Right cardiac atrium (tissue), 5 donors: ENCODE results near the gene CASP8AP2. TPM values are rescaled to one million over a fixed set of nuclear protein-coding genes. Genes with fewer than 3 reads are reported as not detected.
"Not testable (repeated sequence)": the region's sequence is repeated elsewhere in the genome, so short reads cannot be mapped to it uniquely, and the experiment has no call there.

Experiments
- ATAC-seq, 2 donors: fragments of 200-7000 bp; cut with Tn5 transposase; one replicate each; pipeline versions ENCODE4 v1.8.0 to v1.9.1; 2020; ENCODE audit warnings: moderate library complexity in 2 of 2, mild to moderate bottlenecking in 1 of 2
- DNase-seq, 3 donors: peaks; one replicate each; pipeline ENCODE4 v3.0.0-alpha.2; 2020
- H3K27ac ChIP-seq: one replicate; pipeline ENCODE4 v1.5.1; 2013; ENCODE audit warnings: mild to moderate bottlenecking, low read length, control low read depth, moderate library complexity
- H3K27me3 ChIP-seq: one replicate; pipeline ENCODE4 v1.6.1; 2013; ENCODE audit not compliant: control insufficient read depth, insufficient read depth
- H3K4me1 ChIP-seq: one replicate; pipeline ENCODE4 v1.6.1; 2013; ENCODE audit warnings: low read length; ENCODE audit not compliant: control insufficient read depth, insufficient read depth
- H3K4me3 ChIP-seq: one replicate; pipeline ENCODE4 v1.5.1; 2013; ENCODE audit warnings: low read length, control low read depth
- H3K9me3 ChIP-seq: one replicate; pipeline ENCODE4 v1.6.1; 2013; ENCODE audit warnings: low read length; ENCODE audit not compliant: control insufficient read depth
- WGBS: extraction: QIAGEN DNeasy Blood & Tissue Kit; methylation state at CpG from one replicate; pipeline ENCODE4 v1.1.7; 2013; 5-methylcytosine and 5-hydroxymethylcytosine counted together
- intact Hi-C, 4 donors: fragments of 100-400 bp; cut with DNase I; formaldehyde crosslinking; loops; one replicate each; pipeline versions ENCODE4 v1.11.0 to v1.14.0; 2022 to 2023
- polyA plus RNA-seq: library from polyadenylated mRNA; stranded (reverse); fragments of 200-250 nt; gene quantifications from one replicate; pipeline ENCODE4 v1.2.3, GENCODE V29; 2013
- total RNA-seq, 4 donors: library from RNA; stranded (reverse); fragmentation: NEBNext Ultra II Directional; extraction: Animal tissue kit (Norgen Biotek cat#: 25700); gene quantifications; one replicate each; pipeline ENCODE4 v1.2.1, GENCODE V29; 2021
- donor health status: healthy with polysubstance abuse.
- donor health status: DM: no; HTN: yes; CAD: no.
- donor health status: DM: no; HTN: no; CAD: no.
- donor health status: DM: no; HTN: yes; CAD: no; lungs with severe emphysema.
- donor health status: DM: yes; HTN: yes; CAD: no.

CASP8AP2 gene
- total and polyA plus RNA-seq, 5 donors = 5.0 to 16.0 (median 14.7) TPM

DNA sequence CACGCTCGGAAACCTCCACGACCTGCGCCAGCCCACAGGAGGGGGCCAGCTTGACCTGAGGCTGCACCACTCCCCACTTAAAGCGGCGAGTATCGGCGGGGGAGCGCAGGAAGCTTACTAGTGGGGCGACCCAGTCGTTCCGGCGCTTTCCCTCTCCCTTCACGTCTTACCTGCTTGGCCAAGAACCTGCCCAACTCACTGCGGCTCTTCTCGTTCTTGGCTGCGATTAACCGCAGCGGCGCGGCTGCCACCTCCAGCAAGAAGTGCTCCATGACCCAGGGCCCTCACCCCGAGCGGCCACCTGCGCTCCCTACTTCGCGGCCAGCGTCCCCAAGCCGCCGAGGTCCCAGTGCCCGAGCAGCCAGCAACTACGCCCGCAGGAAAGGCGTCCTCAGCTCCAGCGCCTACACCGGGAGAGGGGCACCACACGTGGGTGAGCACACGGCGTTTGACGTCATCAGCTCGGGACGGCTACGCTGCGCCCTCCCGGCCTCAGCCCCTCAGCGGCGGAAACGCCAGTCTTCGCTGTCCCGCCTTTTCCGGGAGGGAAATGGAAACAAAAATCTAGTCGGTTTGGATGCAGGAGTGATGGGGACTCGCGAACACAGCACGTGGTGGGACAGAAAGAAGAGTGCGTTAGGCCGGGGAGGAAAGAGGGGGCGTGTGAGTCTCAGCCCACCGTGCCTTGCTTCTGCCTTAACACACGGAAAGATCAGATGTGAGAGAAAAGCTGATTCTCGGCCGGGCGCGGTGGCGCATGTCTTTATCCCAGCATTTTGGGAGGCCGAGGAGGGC lies 10.1 kb upstream of the CASP8AP2 start, which contains the start of gene MDN1:
TSS of gene MDN1 (minus strand) at position 459 of the 795 bp plus-strand sequence. CDS start at position 272, 187 bp downstream.
- Histone ChIP-seq H3K4me3 (peak within 1 kb of the TSS; percentile 60), H3K4me1 (peaks cover 5% of the 10 kb centered on the region), H3K27ac (peak within 1 kb of the TSS; percentile 93), H3K9me3 (no peaks in the 10 kb centered on the region), H3K27me3 (no peaks in the 10 kb centered on the region)
- WGBS = under 1% methylated on average over 65 of the region's 65 CpGs
- intact Hi-C loops = no loop called here
- DNase-seq (peak; percentile 93 to 96 (median 95)), ATAC-seq (peak; percentile 100)

DNA sequence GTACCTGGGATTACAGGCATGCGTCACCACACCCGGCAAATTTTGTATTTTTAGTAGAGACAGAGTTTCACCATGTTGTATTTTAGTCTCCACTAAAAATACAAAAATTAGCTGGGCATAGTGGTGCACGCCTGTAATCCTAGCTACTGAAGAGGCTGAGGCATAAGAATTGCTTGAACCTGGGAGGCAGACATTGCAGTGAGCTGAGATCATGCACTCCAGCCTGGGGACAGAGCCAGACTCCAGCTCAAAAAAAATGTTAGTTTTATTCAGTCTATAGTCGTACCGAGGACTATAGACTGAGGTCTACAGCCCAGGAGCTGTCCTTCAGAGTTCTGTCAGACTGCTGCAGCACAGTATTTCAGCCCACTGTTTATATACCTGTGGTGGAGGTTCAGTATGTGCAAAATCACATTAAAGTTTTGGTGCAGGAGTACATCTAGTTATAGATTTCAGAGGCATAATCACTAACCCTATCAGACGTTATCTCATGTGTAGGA lies 3.6 kb upstream of the CASP8AP2 start:
- ATAC-seq = no peak

DNA sequence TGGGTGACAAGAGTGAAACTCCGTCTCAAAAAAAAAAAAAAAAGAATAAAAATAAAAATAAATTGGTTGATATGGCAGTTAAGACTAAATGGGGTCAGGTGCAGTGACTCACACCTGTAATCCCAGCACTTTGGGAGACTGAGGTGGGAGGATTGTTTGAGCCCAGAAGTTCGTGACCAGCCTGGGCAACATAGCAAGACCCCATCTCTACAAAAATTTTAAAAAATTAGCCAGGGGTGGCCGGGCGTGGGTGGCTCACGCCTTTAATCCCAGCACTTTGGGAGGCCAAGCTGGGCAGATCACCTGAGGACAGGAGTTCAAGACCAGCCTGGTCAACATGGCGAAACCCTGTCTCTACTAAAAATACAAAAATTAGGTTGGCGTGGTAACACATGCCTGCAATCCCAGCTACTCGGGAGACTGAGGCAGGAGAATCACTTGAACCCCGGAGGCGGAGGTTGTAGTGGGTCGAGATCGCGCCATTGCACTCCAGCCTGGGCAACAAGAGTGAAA lies 1.1 kb upstream of the CASP8AP2 start:
- 70% methylated on average over 13 of the region's 13 CpGs for WGBS
- peak overlapping the region; percentile 99 for H3K4me3 ChIP-seq
- H3K27me3 ChIP-seq, intact Hi-C loops, H3K4me1 ChIP-seq, ATAC-seq, H3K27ac ChIP-seq, DNase-seq, H3K9me3 ChIP-seq: not testable (repeated sequence)

More for the DNA sequence above, 3.6 kb upstream of the CASP8AP2 start:
- DNase-seq = no peak
- no peaks in the 10 kb centered on the region for H3K27me3 ChIP-seq
- WGBS = 66% methylated on average over 6 of the region's 6 CpGs
- H3K4me3 ChIP-seq = no peak overlapping the region
- no peak overlapping the region for H3K27ac ChIP-seq
- intact Hi-C loops = no loop called here
- no peaks in the 10 kb centered on the region for H3K4me1 ChIP-seq
- H3K9me3 ChIP-seq = no peaks in the 10 kb centered on the region

DNA sequence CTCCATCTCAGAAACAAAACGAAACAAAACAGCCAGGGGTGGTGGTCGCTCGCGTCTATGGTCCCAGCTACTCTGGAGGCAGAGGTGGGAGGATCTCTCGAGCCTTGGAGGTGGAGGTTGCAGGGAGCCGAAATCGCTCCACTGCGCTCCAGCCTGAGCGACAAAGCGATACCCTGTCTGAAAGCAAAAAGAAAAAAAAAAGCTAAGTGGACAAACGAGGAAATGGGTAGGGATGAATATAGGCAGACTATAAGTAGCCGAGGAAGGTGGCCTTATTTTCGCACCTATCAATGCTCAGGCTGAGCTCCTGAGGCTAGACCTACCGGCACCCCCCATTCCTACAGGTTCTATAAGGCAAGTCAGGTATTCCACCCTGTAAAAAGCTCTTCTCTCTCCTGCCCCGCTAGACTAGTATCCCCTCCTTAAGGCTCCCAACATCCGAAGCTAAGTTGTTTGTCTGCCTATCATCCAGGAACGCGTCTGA lies 650 bp upstream of the CASP8AP2 start:
- 7% methylated on average over 18 of the region's 18 CpGs for WGBS
- peak; percentile 11 to 31 for ATAC-seq
- intact Hi-C loops = no loop called here
- Histone ChIP-seq H3K4me1 (no peaks in the 10 kb centered on the region), H3K27ac (peak overlapping the region; percentile 99), H3K9me3 (no peaks in the 10 kb centered on the region), H3K4me3 (peak overlapping the region; percentile 99), H3K27me3 (no peaks in the 10 kb centered on the region)
- no peak for DNase-seq

DNA sequence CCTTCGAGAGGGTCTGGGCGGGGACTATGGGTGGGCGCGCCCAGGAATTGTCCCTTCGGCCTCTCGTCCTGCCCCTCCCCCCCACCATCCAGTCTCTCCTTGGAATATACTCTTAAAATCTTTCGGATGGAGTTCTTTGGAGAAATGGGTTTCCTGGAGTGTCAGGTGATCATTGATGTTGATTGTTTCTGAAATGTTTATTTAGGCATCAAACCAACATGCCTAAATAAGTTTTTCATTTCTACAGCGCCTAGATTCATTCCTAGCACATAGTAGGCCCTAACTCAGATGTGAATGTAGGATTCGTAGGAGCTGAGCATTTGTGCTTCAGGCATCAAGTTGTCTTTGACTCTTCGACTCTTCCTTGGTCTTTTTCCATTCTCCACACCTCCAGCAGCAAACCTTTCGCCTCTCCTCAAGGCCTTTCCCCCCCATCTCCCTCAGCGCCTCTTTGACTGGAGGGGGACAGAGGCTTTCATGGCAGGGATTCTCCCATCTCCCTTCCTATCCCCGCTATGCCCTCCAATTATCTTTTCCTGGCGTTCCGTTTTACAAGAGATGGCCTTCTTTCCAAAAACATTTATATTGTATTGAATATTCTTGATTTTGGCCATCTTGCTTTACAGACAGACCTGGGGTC lies 610 bp downstream of the CASP8AP2 start:
- ATAC-seq = no peak
- WGBS = 7% methylated on average over 15 of the region's 15 CpGs
- H3K27me3 ChIP-seq = no peaks in the 10 kb centered on the region
- H3K4me3 ChIP-seq = peak overlapping the region; percentile 75
- peak overlapping the region; percentile 50 for H3K27ac ChIP-seq
- intact Hi-C loops = no loop called here
- H3K9me3 ChIP-seq = no peaks in the 10 kb centered on the region
- no peak for DNase-seq
- no peaks in the 10 kb centered on the region for H3K4me1 ChIP-seq

DNA sequence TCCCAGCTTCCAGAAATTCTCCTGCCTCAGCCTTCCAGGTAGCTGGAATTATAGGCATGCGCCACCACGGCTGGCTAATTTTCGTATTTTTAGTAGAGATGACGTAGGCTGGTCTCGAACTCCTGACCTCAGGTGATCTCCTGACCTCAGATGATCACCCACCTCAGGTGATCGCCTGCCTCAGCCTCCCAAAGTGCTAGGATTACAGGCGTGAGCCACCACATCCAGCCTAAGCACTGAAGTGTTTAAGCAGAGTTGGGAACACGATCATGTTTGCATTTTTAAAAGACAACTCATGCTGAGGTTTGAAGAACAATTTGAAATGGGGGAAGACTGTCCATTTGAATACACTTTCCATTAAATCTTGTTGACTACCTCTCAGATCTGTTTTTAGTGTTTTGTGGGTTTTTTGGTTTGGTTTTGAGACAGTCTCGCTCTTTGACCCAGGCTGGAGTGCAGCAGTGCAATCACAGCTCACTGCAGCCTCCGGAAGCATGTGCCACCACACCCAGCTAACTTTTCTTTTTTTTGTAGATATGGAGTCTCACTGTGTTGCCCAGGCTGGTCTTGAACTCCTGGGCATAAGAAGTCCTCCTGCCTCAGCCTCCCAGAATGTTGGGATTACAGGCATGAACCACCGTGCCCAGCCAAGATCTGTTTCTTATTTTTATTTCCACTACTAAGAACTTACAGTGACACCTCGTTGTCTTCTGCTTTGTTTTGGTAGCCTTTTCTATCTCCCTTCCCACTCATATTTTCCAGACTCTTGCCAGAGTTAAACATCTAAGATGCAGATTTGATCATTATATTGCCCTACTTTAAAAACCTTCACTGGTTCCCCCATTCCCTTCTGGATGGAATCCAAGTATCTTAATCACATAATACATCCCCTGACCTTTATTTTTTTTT lies 5.5 kb downstream of the CASP8AP2 start:
- Histone ChIP-seq H3K9me3 (no peaks in the 10 kb centered on the region), H3K4me3 (no peak overlapping the region), H3K27ac (no peak overlapping the region), H3K4me1 (no peaks in the 10 kb centered on the region), H3K27me3 (no peaks in the 10 kb centered on the region)
- 87% methylated on average over 12 of the region's 12 CpGs for WGBS
- peak in 1 of 2 donors; percentile 61 for ATAC-seq
- intact Hi-C loops = no loop called here
- no peak for DNase-seq

DNA sequence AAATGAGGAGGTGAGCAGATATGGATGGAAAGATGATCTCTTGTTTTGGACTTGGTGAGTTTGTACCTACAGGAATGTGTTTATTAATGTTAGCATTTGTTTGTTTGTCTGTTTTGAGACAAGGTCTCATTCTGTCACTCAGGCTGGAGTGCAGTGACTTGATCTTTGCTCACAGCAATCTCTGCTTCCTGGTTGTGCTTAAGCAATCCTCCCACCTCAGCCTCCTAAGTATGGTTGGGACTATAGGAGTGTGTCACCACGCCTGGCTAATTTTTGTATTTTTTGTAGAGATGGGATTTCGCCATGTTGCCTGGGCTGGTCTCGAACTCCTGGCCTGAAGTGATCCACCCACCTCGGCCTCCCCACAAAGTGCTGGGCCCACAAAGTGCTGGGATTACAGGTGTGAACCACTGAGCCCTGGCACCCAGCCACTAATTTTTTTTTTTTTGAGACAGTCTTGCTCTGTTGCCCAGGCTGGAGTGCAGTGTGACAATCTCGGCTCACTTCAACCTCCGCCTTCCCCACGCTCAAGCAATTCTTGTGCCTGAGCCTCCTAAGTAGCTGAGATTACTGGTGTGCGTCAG lies 7.1 kb downstream of the CASP8AP2 start:
- 96% methylated on average over 8 of the region's 8 CpGs for WGBS
- Histone ChIP-seq H3K4me3 (no peak overlapping the region), H3K27me3 (no peaks in the 10 kb centered on the region), H3K9me3 (no peaks in the 10 kb centered on the region), H3K4me1 (peaks cover 4% of the 10 kb centered on the region), H3K27ac (no peak overlapping the region)
- DNase-seq = no peak
- intact Hi-C loops = no loop called here
- ATAC-seq = no peak

DNA sequence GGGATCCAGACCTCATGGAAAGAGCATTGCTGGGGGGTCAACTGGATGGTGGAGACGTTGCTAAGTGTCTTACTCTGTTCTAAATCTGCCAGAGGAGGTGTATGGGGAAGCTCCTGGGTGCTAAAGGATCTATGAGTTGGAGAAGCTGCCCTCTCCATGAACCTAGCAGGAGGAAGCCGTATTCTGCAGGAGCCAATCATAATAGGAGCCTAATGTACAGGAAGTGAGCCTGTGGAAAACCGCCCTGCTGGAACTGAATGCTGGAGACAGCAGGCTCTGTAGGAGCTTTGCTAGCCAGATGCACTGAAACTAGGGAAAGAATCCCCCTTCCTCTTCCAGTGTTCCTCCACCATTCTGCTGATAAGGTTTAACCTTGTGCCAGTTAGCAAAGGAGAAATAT lies 10.9 kb downstream of the CASP8AP2 start:
- peak in 1 of 3 donors; percentile 59 for DNase-seq

DNA sequence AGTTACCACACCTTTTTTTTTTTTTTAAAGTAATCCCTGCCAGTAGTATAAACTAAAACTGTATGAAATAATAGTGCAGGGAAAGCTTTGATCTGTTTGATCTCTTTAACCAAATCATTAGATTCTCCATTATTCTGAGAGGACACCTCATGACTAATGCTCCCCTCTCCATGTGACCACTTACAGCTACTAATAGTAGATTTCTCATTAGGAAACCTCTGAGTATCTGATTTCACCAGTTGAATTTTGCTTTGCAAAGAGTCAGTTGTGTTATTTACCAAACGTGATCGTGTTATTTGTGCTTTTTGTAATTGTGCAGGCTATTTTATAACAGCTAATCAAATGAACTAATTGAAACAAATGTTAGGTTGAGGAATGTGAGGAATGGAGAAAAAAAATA lies 12.5 kb downstream of the CASP8AP2 start:
- WGBS = 86% methylated on average over 2 of the region's 2 CpGs
- no peak for DNase-seq
- intact Hi-C loops = no loop called here
- no peaks in the 10 kb centered on the region for H3K27me3 ChIP-seq
- no peak for ATAC-seq
- no peaks in the 10 kb centered on the region for H3K9me3 ChIP-seq
- no peak overlapping the region for H3K4me3 ChIP-seq
- H3K27ac ChIP-seq = no peak overlapping the region
- peaks cover 5% of the 10 kb centered on the region for H3K4me1 ChIP-seq

More for the DNA sequence above, 10.9 kb downstream of the CASP8AP2 start:
- ATAC-seq = peak; percentile 76 to 96
- no peak overlapping the region for H3K27ac ChIP-seq
- no peaks in the 10 kb centered on the region for H3K27me3 ChIP-seq
- intact Hi-C loops = no loop called here
- 32% methylated on average over 3 of the region's 3 CpGs for WGBS
- H3K4me3 ChIP-seq = no peak overlapping the region
- no peaks in the 10 kb centered on the region for H3K9me3 ChIP-seq
- peaks cover 5% of the 10 kb centered on the region for H3K4me1 ChIP-seq

DNA sequence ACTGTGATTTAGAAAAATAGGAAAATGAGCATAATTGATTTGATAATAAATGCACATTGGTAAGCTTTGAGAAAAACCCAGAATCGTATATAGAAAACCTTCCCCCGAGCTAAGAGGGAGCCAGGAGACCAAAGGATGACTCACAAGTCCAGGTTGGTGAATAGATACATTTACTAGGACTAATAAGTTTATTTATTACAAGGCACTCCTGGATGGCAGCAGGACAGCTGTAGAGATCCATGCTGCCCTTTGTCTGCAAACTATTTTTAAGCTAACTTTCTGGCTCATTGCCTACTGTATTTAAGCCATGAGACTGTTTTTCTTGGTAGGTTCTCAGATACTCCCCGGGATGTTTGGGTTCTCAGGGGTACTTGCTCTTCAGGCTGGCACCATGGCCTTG lies 13.4 kb downstream of the CASP8AP2 start:
- 46% methylated on average over 3 of the region's 3 CpGs for WGBS
- peak in 1 of 2 donors; percentile 14 for ATAC-seq
- intact Hi-C loops = no loop called here

More for the DNA sequence above, 13.4 kb downstream of the CASP8AP2 start:
- Histone ChIP-seq H3K27me3 (no peaks in the 10 kb centered on the region), H3K9me3 (no peaks in the 10 kb centered on the region), H3K4me1 (peaks cover 5% of the 10 kb centered on the region), H3K4me3 (no peak overlapping the region), H3K27ac (no peak overlapping the region)
- DNase-seq = no peak
